HG03378 (cell line): ENCODE data around the gene ZNF274.
"Not testable (repeated sequence)": the region's sequence is repeated elsewhere in the genome, so short reads cannot be mapped to it uniquely, and the experiment has no call there.

ENCODE experiments used
- ATAC-seq: cut with Tn5 transposase; IDR thresholded peaks from one replicate; pipeline ENCODE4 v1.9.1; 2021; ENCODE audit warnings: mild to moderate bottlenecking, moderate library complexity; ENCODE audit not compliant: unreplicated experiment

The ZNF274 gene

GRCh38 chr19:58212336-58213074 lies 29.6 kb downstream of the ZNF274 start:
- ATAC-seq: no peak

GRCh38 chr19:58213075-58213369 lies 30.2 kb downstream of the ZNF274 start:
- no peak for ATAC-seq

GRCh38 chr19:58217069-58217481 lies 34.2 kb downstream of the ZNF274 start:
- ATAC-seq: no peak

GRCh38 chr19:58217607-58218391 lies 34.9 kb downstream of the ZNF274 start:
- no peak for ATAC-seq

- ATAC-seq: no peak
Measured at GRCh38 chr19:58218899-58219298, 36.0 kb downstream of the ZNF274 start.

GRCh38 chr19:58227964-58228584 lies 45.2 kb downstream of the ZNF274 start:
- no peak for ATAC-seq

- peak; percentile 84 for ATAC-seq
Measured at GRCh38 chr19:58228585-58229254, 45.9 kb downstream of the ZNF274 start, which contains the start of gene ZNF544. Gene ZNF544 (plus strand): TSS chr19:58228914. CDS start chr19:58244024, 15,110 bp downstream.

- ATAC-seq: no peak
Measured at GRCh38 chr19:58229255-58229639, 46.4 kb downstream of the ZNF274 start.

- no peak for ATAC-seq
Measured at GRCh38 chr19:58237324-58237723, 54.5 kb downstream of the ZNF274 start.

- ATAC-seq: no peak
Measured at GRCh38 chr19:58243351-58243750, 60.5 kb downstream of the ZNF274 start.

GRCh38 chr19:58248886-58249285 lies 66.0 kb downstream of the ZNF274 start:
- no peak for ATAC-seq

GRCh38 chr19:58252102-58252685 lies 69.3 kb downstream of the ZNF274 start:
- no peak for ATAC-seq

- ATAC-seq: not testable (repeated sequence)
Measured at GRCh38 chr19:58258259-58258658, 75.4 kb downstream of the ZNF274 start.

GRCh38 chr19:58261600-58261967 lies 78.7 kb downstream of the ZNF274 start:
- ATAC-seq: no peak

GRCh38 chr19:58261968-58262921 lies 79.4 kb downstream of the ZNF274 start:
- ATAC-seq: no peak

- no peak for ATAC-seq
Measured at GRCh38 chr19:58262922-58263296, 80.0 kb downstream of the ZNF274 start.
